ENCODE results near the gene GNRHR.

Gene GNRHR

DNA sequence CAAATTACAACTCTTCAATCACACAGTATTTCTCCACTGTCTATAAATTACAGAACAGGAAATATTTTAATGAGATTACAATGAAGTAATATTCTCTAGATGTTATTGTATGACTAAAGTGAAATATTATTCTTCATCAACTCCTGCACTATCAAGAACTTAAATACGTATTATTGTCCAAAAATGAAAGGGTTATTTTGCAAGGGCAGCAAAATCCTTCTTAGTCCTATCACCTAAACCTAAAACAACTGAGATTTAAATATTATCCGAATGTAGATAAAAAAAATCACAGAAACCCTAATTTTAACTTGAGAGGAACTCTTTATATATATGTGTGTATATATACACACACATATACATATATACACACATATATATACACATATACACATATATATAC lies 58.1 kb downstream of the GNRHR start:
- no peak for DNase-seq (ENCODE audit: insufficient read length)
- no peak for FAIRE-seq

DNA sequence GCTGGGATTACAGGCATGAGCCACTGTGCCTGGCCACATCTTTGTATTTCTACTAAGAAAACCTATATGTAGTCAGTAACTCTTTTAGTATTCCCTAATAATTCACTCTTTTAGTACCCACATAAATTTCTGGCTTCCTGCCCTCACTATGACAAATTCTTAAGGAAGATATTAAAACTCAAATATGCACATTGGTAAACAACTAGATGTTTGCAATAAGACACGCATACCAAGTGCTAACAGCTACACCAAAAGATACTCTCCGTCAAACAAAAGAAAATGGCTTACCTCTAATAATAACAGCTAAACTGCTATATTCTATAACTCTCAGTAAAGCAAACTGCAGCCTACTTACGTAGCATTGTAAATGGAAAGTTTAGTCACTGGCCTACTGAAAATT lies 59.5 kb downstream of the GNRHR start:
- DNase-seq (ENCODE audit: insufficient read length) (no peak), FAIRE-seq (no peak)
- TF ChIP-seq POLR2AphosphoS5 (IDR thresholded peaks at IDR 0.05; ENCODE audit: low read depth, low read length) = no peak
- TF ChIP-seq TAF1 (IDR thresholded peaks at IDR 0.05; ENCODE audit: borderline replicate concordance, low read depth, low read length) = no peak

More for the DNA sequence above, 58.1 kb downstream of the GNRHR start:
- TF ChIP-seq TAF1 (IDR thresholded peaks at IDR 0.05; ENCODE audit: borderline replicate concordance, low read depth, low read length) = no peak
- no peak for TF ChIP-seq POLR2AphosphoS5 (IDR thresholded peaks at IDR 0.05; ENCODE audit: low read depth, low read length)
- TF ChIP-seq POLR2A (IDR thresholded peaks at IDR 0.05; ENCODE audit: low read depth, low read length) = no peak

DNA sequence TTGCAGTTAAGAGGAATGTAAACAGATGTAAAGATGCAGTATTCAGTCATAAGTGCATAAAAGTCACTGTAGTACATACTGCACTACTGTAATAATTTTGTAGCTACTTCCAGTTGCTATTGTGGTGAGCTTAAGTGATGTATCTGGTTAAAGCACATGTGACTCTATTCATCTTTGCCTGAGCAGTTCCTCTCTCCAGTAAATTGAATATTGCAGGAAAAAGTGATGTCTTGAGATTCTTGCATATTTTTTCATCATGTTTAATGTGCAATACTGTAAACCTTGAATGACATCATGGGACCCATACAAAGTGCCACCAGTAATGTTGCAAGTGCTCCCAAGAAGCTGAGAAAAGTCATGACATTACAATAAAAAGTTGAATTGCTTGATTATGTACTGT lies 62.9 kb downstream of the GNRHR start:
- no peak for TF ChIP-seq POLR2AphosphoS5 (IDR thresholded peaks at IDR 0.05; ENCODE audit: low read depth, low read length)
- TF ChIP-seq TAF1 (IDR thresholded peaks at IDR 0.05; ENCODE audit: borderline replicate concordance, low read depth, low read length) = no peak
- TF ChIP-seq POLR2A (IDR thresholded peaks at IDR 0.05; ENCODE audit: low read depth, low read length) = no peak
- DNase-seq (ENCODE audit: insufficient read length) (no peak), FAIRE-seq (peak; percentile 58)
